Ovary (tissue), 9 donors: ENCODE measurements around the gene ACOT7. TPM values are rescaled to one million over a fixed set of nuclear protein-coding genes. Genes with fewer than 3 reads are reported as not detected.

Source experiments
- DNase-seq, 5 donors: peaks; one replicate each; pipeline ENCODE4 v3.0.0-alpha.2; 2019 to 2020
- H3K27ac ChIP-seq, 2 donors: fragments of 200-600 bp; one replicate each; pipeline versions ENCODE4 v1.5.1 to v1.8.0; 2019 to 2022
- H3K27me3 ChIP-seq: fragments of 200-600 bp; one replicate; pipeline ENCODE4 v1.8.0; 2022
- H3K36me3 ChIP-seq: fragments of 200-600 bp; sonication (generic); one replicate; pipeline ENCODE4 v1.5.1; 2019
- H3K4me1 ChIP-seq: one replicate; pipeline ENCODE4 v1.8.1; 2013; ENCODE audit warnings: mild to moderate bottlenecking, moderate library complexity; ENCODE audit not compliant: insufficient read depth
- H3K4me3 ChIP-seq: fragments of 200-600 bp; sonication (generic); one replicate; pipeline ENCODE4 v1.5.1; 2017
- H3K9me3 ChIP-seq, 2 donors: fragments of 200-600 bp in 1 of 2; sonication (generic) in 1 of 2; one replicate each; pipeline versions ENCODE4 v1.5.1 to v1.8.1; 2013 to 2019; ENCODE audit warnings: mild to moderate bottlenecking in 1 of 2, moderate library complexity in 1 of 2
- EP300 ChIP-seq: sonication (generic); formaldehyde crosslinking; IDR thresholded peaks from one replicate; pipeline ENCODE4 v1.6.1; 2017; ENCODE audit warnings: antibody characterized with exemption
- POLR2A ChIP-seq: fragments of 450-650 bp; IDR thresholded peaks from one replicate; pipeline ENCODE4 v1.6.1; 2017; ENCODE audit warnings: antibody characterized with exemption, mild to moderate bottlenecking, moderate library complexity
- WGBS, 3 donors: extraction: QIAGEN DNeasy Blood & Tissue Kit in 1 of 3; methylation state at CpG; one replicate each; pipeline versions ENCODE4 v1.1.5 to v1.1.7; 2013 to 2017; 5-methylcytosine and 5-hydroxymethylcytosine counted together
- intact Hi-C, 4 donors: fragments of 100-400 bp; cut with DNase I; formaldehyde crosslinking; loops; one replicate each; pipeline versions ENCODE4 v1.11.0 to v1.15.1; 2022 to 2023
- polyA plus RNA-seq, 2 donors: library from polyadenylated mRNA; stranded (reverse); fragments of 200-250 nt in 1 of 2; fragments of 350-450 nt in 1 of 2; fragmentation: Illumina TruSeq in 1 of 2; extraction: RNeasy Lipid Tissue Mini Kit (QIAGEN cat#74804) in 1 of 2; gene quantifications; one replicate each; pipeline ENCODE4 v1.2.3, GENCODE V29; 2013 to 2014
- total RNA-seq, 7 donors: library from RNA; depleted of rRNA in 2 of 7; stranded (reverse); fragments of >200 nt in 2 of 7; fragmentation: NEBNext Ultra II Directional in 3 of 7; extraction: Animal tissue kit (Norgen Biotek cat#: 25700) in 3 of 7; gene quantifications; one replicate each; pipeline versions ENCODE4 v1.1.0 to v1.2.4, GENCODE V29; 2016 to 2023
- TF ChIP-seq, protein P1 (sequence below), 3 donors: fragments of 450-650 bp in 2 of 3; fragments of 200-600 bp in 1 of 3; IDR thresholded peaks; one replicate each; pipeline versions ENCODE4 v1.5.1 to v1.8.0; 2016 to 2022; ENCODE audit warnings: antibody characterized with exemption in 3 of 3, mild to moderate bottlenecking in 1 of 3
- donor health status: DM: no; HTN: no; CAD: no; lungs with moderate emphysema.
- donor health status: DM: no; HTN: no; CAD: no.
- donor health status: Bipolar disorder and iron deficiency.
- donor health status: DM: yes; HTN: yes; CAD: no.
- donor health status: DM: no; HTN: no; CAD: no.
- donor health status: DM: yes; HTN: yes; CAD: no.

Gene ACOT7
- total and polyA plus RNA-seq, 9 donors, result 6.4 to 20.7 (median 11.3) TPM

DNA sequence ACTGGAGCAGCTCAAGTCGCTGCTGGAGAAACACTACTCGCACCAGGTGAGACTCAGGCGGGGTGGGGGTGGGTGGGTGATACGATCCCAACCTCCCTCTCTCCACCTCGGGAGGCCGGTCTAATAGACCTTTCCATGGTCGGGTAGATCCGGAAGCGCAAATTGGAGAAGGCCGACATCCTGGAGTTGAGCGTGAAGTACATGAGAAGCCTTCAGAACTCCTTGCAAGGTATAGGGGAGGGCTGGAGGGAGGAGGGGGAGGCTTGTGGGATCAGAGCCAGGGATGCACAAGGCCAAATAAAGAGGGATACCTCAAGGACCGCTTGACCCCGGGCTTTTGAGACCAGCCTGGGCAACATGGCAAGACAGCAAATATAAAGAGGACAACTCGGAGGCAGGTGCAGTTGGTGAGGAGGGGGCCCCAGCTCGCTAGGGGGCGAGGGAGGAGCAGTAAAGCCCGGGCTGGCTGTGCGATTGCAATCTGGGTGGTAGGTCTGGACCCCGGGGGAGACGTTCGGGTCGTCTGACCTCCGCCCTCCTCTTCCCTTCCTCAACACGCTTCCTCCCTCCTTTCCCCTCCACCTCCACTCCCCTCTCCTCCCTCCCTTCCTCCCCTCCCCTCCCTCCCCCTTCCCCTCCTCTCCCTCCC is 149.0 kb downstream of the ACOT7 start:
- H3K36me3 ChIP-seq, result no peaks in the 10 kb centered on the region
- no peaks in the 10 kb centered on the region for H3K9me3 ChIP-seq
- intact Hi-C loops, result loop anchor here (5.0 to 10.0 kb wide), 8 partner anchors 98 to 200 kb away; partner anchors contain the start of gene KCNAB2 (in 1 of the 4)
- 1 to 2% (median 2%) methylated on average over 24 of the region's 24 CpGs for WGBS, 3 donors
- peaks cover 15% of the 10 kb centered on the region for H3K27me3 ChIP-seq
- H3K4me1 ChIP-seq, result peaks cover 17% of the 10 kb centered on the region
- no peak for DNase-seq
- no peak overlapping the region for H3K4me3 ChIP-seq
- TF ChIP-seq, protein P1, sequence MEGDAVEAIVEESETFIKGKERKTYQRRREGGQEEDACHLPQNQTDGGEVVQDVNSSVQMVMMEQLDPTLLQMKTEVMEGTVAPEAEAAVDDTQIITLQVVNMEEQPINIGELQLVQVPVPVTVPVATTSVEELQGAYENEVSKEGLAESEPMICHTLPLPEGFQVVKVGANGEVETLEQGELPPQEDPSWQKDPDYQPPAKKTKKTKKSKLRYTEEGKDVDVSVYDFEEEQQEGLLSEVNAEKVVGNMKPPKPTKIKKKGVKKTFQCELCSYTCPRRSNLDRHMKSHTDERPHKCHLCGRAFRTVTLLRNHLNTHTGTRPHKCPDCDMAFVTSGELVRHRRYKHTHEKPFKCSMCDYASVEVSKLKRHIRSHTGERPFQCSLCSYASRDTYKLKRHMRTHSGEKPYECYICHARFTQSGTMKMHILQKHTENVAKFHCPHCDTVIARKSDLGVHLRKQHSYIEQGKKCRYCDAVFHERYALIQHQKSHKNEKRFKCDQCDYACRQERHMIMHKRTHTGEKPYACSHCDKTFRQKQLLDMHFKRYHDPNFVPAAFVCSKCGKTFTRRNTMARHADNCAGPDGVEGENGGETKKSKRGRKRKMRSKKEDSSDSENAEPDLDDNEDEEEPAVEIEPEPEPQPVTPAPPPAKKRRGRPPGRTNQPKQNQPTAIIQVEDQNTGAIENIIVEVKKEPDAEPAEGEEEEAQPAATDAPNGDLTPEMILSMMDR (IDR thresholded peaks at IDR 0.05), result no peak
- TF ChIP-seq POLR2A, result no peak
- TF ChIP-seq EP300, result no peak
- no peak overlapping the region for H3K27ac ChIP-seq

DNA sequence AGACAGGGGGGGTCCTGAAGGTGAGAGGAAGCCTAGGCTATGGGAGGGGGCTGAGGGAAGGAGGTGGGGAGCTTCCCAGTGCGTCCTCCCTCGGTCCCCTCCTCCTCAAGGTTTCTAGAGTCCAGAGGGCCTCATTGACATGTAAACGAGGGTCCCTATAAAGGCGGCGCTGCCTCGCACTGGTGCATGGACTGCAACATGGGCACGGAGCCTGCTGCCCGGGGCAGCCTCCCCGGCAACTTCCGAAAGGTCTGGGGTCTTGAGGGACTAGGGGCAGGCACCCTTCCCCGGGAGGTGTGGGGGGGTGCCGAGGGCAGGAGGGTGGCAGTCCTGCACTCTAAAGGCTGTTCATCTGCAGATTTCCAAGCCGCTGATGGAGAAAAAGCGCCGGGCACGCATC is 149.6 kb downstream of the ACOT7 start, which contains the start of gene HES3:
Gene HES3, plus strand, starts transcription at position 187 of the 400 bp plus-strand sequence. Its CDS starts 187 bp downstream, at position 374.
- H3K4me3 ChIP-seq, result no peak within 1 kb of the TSS
- H3K27ac ChIP-seq, result no peak within 1 kb of the TSS
- 3 to 4% (median 3%) methylated on average over 16 of the region's 16 CpGs for WGBS, 3 donors
- H3K36me3 ChIP-seq, result no peaks in the 10 kb centered on the region
- TF ChIP-seq, protein P1 (IDR thresholded peaks at IDR 0.05), result no peak
- TF ChIP-seq POLR2A, result no peak
- no peak for TF ChIP-seq EP300
- peaks cover 15% of the 10 kb centered on the region for H3K4me1 ChIP-seq
- DNase-seq, result no peak
- H3K9me3 ChIP-seq, result no peaks in the 10 kb centered on the region
- peaks cover 15% of the 10 kb centered on the region for H3K27me3 ChIP-seq
- intact Hi-C loops, result loop anchor here in 3 of 4 donors (5.0 to 10.0 kb wide), 5 partner anchors 161 to 199 kb away; partner anchors contain the start of gene KCNAB2 (in 1 of the 3)

DNA sequence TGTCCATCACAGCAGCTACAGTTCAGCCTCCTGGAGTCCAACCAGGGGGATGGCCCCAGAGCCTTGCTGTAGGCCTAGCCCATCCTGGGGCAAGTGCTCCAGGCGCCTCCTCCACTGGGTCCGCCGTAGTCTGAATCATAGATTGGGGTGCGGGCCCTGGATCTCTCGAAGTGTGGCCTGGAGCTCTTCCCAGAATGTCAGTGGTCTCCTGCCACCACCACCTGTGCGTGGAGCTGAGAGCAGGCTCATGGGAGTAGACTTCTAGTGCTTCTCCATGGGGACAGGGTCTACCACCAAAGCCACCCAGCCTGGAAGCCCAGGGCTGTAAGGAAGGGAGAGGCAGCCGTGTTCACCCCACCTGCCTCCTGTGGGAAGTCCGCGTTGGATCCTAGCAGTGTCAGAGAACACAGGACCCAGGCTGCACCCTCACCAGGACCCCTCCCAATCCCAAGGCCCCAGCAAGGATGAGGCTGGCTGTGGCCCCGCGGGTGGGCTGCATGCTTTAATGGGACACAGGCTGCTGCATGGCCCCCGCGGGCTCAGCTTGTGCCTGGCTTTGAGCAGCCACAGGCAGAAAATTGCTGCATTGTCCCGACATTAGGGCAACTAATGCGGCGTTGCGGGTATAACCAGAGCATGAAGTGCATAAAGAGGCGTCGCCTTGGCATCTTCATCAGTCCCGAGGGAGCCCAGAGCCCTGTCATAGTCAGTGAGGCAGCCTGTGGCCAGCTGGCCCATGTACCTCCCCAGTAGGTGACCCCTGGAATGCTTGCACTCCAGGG is 150.3 kb downstream of the ACOT7 start:
- Histone ChIP-seq H3K27ac (no peak overlapping the region), H3K36me3 (no peaks in the 10 kb centered on the region), H3K27me3 (peaks cover 15% of the 10 kb centered on the region), H3K4me3 (no peak overlapping the region), H3K4me1 (peaks cover 7% of the 10 kb centered on the region), H3K9me3 (no peaks in the 10 kb centered on the region)
- 17 to 31% (median 24%) methylated on average over 9 to 20 of the region's 20 CpGs for WGBS, 3 donors
- no peak for DNase-seq
- TF ChIP-seq EP300 (no peak), POLR2A (no peak)
- TF ChIP-seq, protein P1 (IDR thresholded peaks at IDR 0.05), result no peak
- intact Hi-C loops, result loop anchor here in 3 of 4 donors (5.0 to 10.0 kb wide), 5 partner anchors 162 to 198 kb away; partner anchors contain the start of gene KCNAB2 (in 1 of the 3)

DNA sequence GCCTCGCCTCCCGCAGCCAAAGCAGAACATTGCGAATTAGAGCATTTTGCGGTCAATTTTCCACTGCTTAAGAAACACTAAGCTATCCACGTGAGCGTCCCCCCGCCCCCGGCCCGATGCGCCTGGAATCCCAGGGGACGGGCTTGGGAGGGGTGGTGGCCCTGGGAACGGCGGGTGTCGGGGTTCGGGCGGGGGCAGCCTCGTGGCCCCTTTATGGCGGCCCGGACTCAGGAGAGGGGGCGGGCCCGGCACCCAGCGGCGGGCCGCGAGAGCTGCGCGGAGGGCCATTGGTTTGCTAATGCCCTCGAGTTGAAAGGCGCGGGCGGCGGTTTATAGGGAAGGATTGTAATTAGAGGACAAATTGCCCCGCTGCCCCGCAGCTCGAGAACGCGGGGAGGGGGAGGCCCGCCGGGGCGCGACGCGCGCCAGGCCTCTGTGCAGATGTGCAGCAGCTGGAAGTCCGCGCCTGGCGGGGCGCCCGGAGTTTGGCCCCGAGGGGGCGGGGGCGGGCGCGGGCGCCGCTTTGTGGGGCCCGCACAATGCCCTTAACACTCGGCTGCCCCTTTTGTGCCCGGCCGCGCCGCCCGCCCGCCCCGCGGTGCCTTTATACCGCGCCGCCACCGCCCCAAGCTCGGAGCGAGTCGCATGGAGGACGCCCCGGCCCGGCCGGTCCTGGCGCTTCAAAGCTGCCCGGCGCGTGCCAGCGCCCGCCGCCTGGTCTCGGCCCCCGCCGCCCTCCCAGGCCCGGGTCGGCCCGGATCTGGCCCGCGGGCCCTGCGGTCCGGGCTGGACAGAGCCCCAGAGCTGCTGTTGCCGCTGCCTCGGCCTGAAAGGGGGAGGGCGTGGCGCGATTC is 151.5 kb downstream of the ACOT7 start:
- Histone ChIP-seq H3K9me3 (no peaks in the 10 kb centered on the region), H3K4me1 (peaks cover 6% of the 10 kb centered on the region), H3K27ac (no peak overlapping the region), H3K36me3 (no peaks in the 10 kb centered on the region), H3K4me3 (no peak overlapping the region), H3K27me3 (peaks cover 15% of the 10 kb centered on the region)
- intact Hi-C loops, result loop anchor here in 3 of 4 donors (5.0 to 10.0 kb wide), 5 partner anchors 163 to 197 kb away; partner anchors contain the start of gene KCNAB2 (in 1 of the 3)
- TF ChIP-seq EP300 (no peak), POLR2A (no peak)
- TF ChIP-seq, protein P1 (IDR thresholded peaks at IDR 0.05), result no peak
- 1% methylated on average over 50 to 97 of the region's 99 CpGs for WGBS, 3 donors
- peak in 1 of 5 donors; percentile 72 for DNase-seq
